T-cell (primary cell): ENCODE data around the gene POPDC3. TPM values are rescaled to one million over a fixed set of nuclear protein-coding genes. Genes with fewer than 3 reads are reported as not detected.

ENCODE experiments used
- ATAC-seq, 4 experiments: fragments of 200-7000 bp in 3 of 4; fragments of 150-1000 bp in 1 of 4; cut with Tn5 transposase; replicated peaks in 1 of 4; 1 replicate in 3 of 4; 2 replicates in 1 of 4; pipeline ENCODE4 v1.10.0; 2021; ENCODE audit warnings: moderate library complexity in 3 of 4, mild to moderate bottlenecking in 2 of 4, moderate number of reproducible peaks in 1 of 4
- CTCF ChIA-PET, 2 donors: fragments of 300-600 bp; sonication (Branson Sonifier 250); formaldehyde crosslinking; loops; one replicate each; lab custom pipeline; 2022; ENCODE audit warnings: antibody characterized with exemption in 2 of 2; lab: Charles Lee
- POLR2A ChIA-PET, 2 donors: fragments of 300-600 bp; sonication (Branson Sonifier 250); formaldehyde crosslinking; loops; one replicate each; lab custom pipeline; 2022; ENCODE audit warnings: antibody characterized with exemption in 2 of 2; lab: Charles Lee
- DNase-seq, 35 experiments: peaks; one replicate each; pipeline versions ENCODE4 v3.0.0 to v3.0.0-alpha.2; 2013 to 2023
- H3K27ac ChIP-seq: one replicate; pipeline ENCODE4 v1.5.1; 2013; ENCODE audit warnings: low read length
- H3K27me3 ChIP-seq, 2 experiments: replicated peaks in 1 of 2; 1 replicate in 1 of 2; 2 replicates in 1 of 2; pipeline versions ENCODE4 v1.6.1 to v1.7.0; 2013; ENCODE audit warnings: low read length in 1 of 2, mixed read lengths in 1 of 2; ENCODE audit not compliant: control insufficient read depth in 2 of 2, insufficient read depth in 2 of 2; ENCODE audit errors: extremely low read depth in 1 of 2
- H3K36me3 ChIP-seq, 2 donors: 1 replicate in 1 of 2; 2 replicates in 1 of 2; pipeline versions ENCODE4 v1.6.1 to v1.7.0; 2013; ENCODE audit warnings: low read length in 1 of 2; ENCODE audit not compliant: control insufficient read depth in 2 of 2, insufficient read depth in 1 of 2; ENCODE audit errors: extremely low read depth in 1 of 2
- H3K4me1 ChIP-seq, 2 experiments: 1 replicate in 1 of 2; 2 replicates in 1 of 2; pipeline versions ENCODE4 v1.6.1 to v1.7.0; 2013; ENCODE audit warnings: low read length in 2 of 2, mixed read lengths in 1 of 2; ENCODE audit not compliant: insufficient read depth in 2 of 2, control insufficient read depth in 1 of 2; ENCODE audit errors: extremely low read depth in 1 of 2
- H3K4me3 ChIP-seq, 2 donors: 1 replicate in 1 of 2; 2 replicates in 1 of 2; pipeline versions ENCODE4 v1.5.1 to v1.7.0; 2013; ENCODE audit warnings: mild to moderate bottlenecking in 2 of 2, low read length in 1 of 2, moderate library complexity in 1 of 2; ENCODE audit not compliant: control insufficient read depth in 1 of 2; ENCODE audit errors: extremely low read depth in 1 of 2
- H3K9me3 ChIP-seq: 2 replicates; pipeline ENCODE4 v1.7.0; 2013
- H3K27ac Mint-ChIP-seq, 2 donors: one replicate each; pipeline ENCODE4 v1.8.0; 2020 to 2021; ENCODE audit warnings: mild to moderate bottlenecking in 2 of 2, mixed read lengths in 2 of 2
- H3K27me3 Mint-ChIP-seq, 2 donors: one replicate each; pipeline ENCODE4 v1.8.0; 2021 to 2022; ENCODE audit warnings: mixed read lengths in 2 of 2
- H3K36me3 Mint-ChIP-seq: one replicate; pipeline ENCODE4 v1.8.0; 2021; ENCODE audit warnings: mixed read lengths
- H3K4me1 Mint-ChIP-seq, 3 donors: one replicate each; pipeline ENCODE4 v1.8.0; 2020 to 2022; ENCODE audit warnings: mixed read lengths in 3 of 3, mild to moderate bottlenecking in 1 of 3
- H3K4me3 Mint-ChIP-seq, 3 donors: one replicate each; pipeline ENCODE4 v1.8.0; 2020 to 2022; ENCODE audit warnings: mild to moderate bottlenecking in 3 of 3, mixed read lengths in 3 of 3, moderate library complexity in 3 of 3
- H3K9me3 Mint-ChIP-seq, 3 donors: one replicate each; pipeline ENCODE4 v1.8.0; 2020 to 2022; ENCODE audit warnings: mixed read lengths in 3 of 3
- WGBS: methylation state at CpG from one replicate; pipeline ENCODE4 v1.1.5; 2013; ENCODE audit warnings: missing lambda C conversion rate; ENCODE audit not compliant: insufficient coverage; 5-methylcytosine and 5-hydroxymethylcytosine counted together
- total RNA-seq, 35 experiments: library from RNA in 6 of 35; stranded (reverse) in 6 of 35; fragments of 120-200 nt in 1 of 35; gene quantifications; one replicate each; pipeline versions ENCODE4 v1.2.1 to v1.2.4 and lab custom pipeline; 2013 to 2026

Gene POPDC3
- total RNA-seq, 5 donors from 2014 or later (not counting 1 experiment from before 2014, with no cell fraction given) = not detected

GRCh38 chr6:105209950-105210706 is 30.3 kb upstream of the POPDC3 start:
- H3K4me1 Mint-ChIP-seq = no peaks in the 10 kb centered on the region
- no peaks in the 10 kb centered on the region for H3K36me3 ChIP-seq
- H3K27me3 Mint-ChIP-seq = peaks cover 13 to 16% of the 10 kb centered on the region in 2 donors
- POLR2A ChIA-PET = no interaction called here
- DNase-seq (no peak), ATAC-seq (no peak)
- H3K4me1 ChIP-seq = no peaks in the 10 kb centered on the region
- CTCF ChIA-PET = no interaction called here
- H3K9me3 ChIP-seq = no peaks in the 10 kb centered on the region
- no peak overlapping the region for H3K4me3 Mint-ChIP-seq
- no peak overlapping the region for H3K27ac ChIP-seq
- H3K4me3 ChIP-seq = no peak overlapping the region
- no peaks in the 10 kb centered on the region for H3K9me3 Mint-ChIP-seq
- no peaks in the 10 kb centered on the region for H3K36me3 Mint-ChIP-seq
- H3K27me3 ChIP-seq = peaks cover 0 to 3% of the 10 kb centered on the region in 2 experiments
- no peak overlapping the region for H3K27ac Mint-ChIP-seq
- WGBS = 83% methylated on average over 1 of the region's 5 CpGs

GRCh38 chr6:105207524-105208269 is 27.9 kb upstream of the POPDC3 start:
- peaks cover 10 to 16% of the 10 kb centered on the region in 2 donors for H3K27me3 Mint-ChIP-seq
- H3K27ac ChIP-seq = no peak overlapping the region
- H3K4me1 ChIP-seq = no peaks in the 10 kb centered on the region
- WGBS = no CpG with 5 or more reads among the region's 6 CpGs
- no peaks in the 10 kb centered on the region for H3K9me3 Mint-ChIP-seq
- POLR2A ChIA-PET = interaction anchor here in 1 of 2 donors (0.6 kb wide), 1 partner anchor 11 kb away, joined by 3 read pairs; no protein-coding TSS in a partner anchor
- no peaks in the 10 kb centered on the region for H3K36me3 Mint-ChIP-seq
- H3K4me3 ChIP-seq = no peak overlapping the region
- no peak for ATAC-seq
- no peaks in the 10 kb centered on the region for H3K9me3 ChIP-seq
- CTCF ChIA-PET = interaction anchor here in 1 of 2 donors (0.6 to 0.7 kb wide), 2 partner anchors 83 to 1363 kb away, joined by 4 to 6 read pairs; no protein-coding TSS in a partner anchor
- no peaks in the 10 kb centered on the region for H3K36me3 ChIP-seq
- H3K4me3 Mint-ChIP-seq = no peak overlapping the region
- H3K27ac Mint-ChIP-seq = no peak overlapping the region
- no peak for DNase-seq
- no peaks in the 10 kb centered on the region for H3K4me1 Mint-ChIP-seq
- H3K27me3 ChIP-seq = peaks cover 0 to 3% of the 10 kb centered on the region in 2 experiments

GRCh38 chr6:105204768-105205167 is 25.0 kb upstream of the POPDC3 start:
- H3K4me3 Mint-ChIP-seq = no peak overlapping the region
- no peak for ATAC-seq
- peaks cover 0 to 3% of the 10 kb centered on the region in 2 experiments for H3K27me3 ChIP-seq
- CTCF ChIA-PET = no interaction called here
- peaks cover 10 to 16% of the 10 kb centered on the region in 2 donors for H3K27me3 Mint-ChIP-seq
- no CpG with 5 or more reads among the region's 4 CpGs for WGBS
- H3K27ac Mint-ChIP-seq = no peak overlapping the region
- no peaks in the 10 kb centered on the region for H3K9me3 ChIP-seq
- no peak overlapping the region for H3K27ac ChIP-seq
- H3K4me3 ChIP-seq = no peak overlapping the region
- H3K36me3 ChIP-seq = no peaks in the 10 kb centered on the region
- POLR2A ChIA-PET = no interaction called here
- H3K4me1 ChIP-seq = no peaks in the 10 kb centered on the region
- no peaks in the 10 kb centered on the region for H3K36me3 Mint-ChIP-seq
- no peaks in the 10 kb centered on the region for H3K9me3 Mint-ChIP-seq
- no peak for DNase-seq
- H3K4me1 Mint-ChIP-seq = no peaks in the 10 kb centered on the region

GRCh38 chr6:105204331-105204730 is 24.5 kb upstream of the POPDC3 start:
- Mint-ChIP-seq H3K4me1 (no peaks in the 10 kb centered on the region), H3K4me3 (no peak overlapping the region), H3K27me3 (peaks cover 10 to 16% of the 10 kb centered on the region in 2 donors), H3K27ac (no peak overlapping the region), H3K9me3 (no peaks in the 10 kb centered on the region), H3K36me3 (no peaks in the 10 kb centered on the region)
- no peak for DNase-seq
- no CpG with 5 or more reads among the region's 1 CpG for WGBS
- ChIA-PET POLR2A (no interaction called here), CTCF (no interaction called here)
- Histone ChIP-seq H3K4me3 (no peak overlapping the region), H3K4me1 (no peaks in the 10 kb centered on the region), H3K27ac (no peak overlapping the region), H3K36me3 (no peaks in the 10 kb centered on the region), H3K9me3 (no peaks in the 10 kb centered on the region), H3K27me3 (peaks cover 0 to 3% of the 10 kb centered on the region in 2 experiments)
- no peak for ATAC-seq

GRCh38 chr6:105202486-105202885 is 22.7 kb upstream of the POPDC3 start:
- H3K27ac Mint-ChIP-seq = no peak overlapping the region
- Histone ChIP-seq H3K4me3 (no peak overlapping the region), H3K27ac (no peak overlapping the region), H3K9me3 (no peaks in the 10 kb centered on the region), H3K36me3 (no peaks in the 10 kb centered on the region), H3K4me1 (no peaks in the 10 kb centered on the region), H3K27me3 (peaks cover 0 to 3% of the 10 kb centered on the region in 2 experiments)
- H3K27me3 Mint-ChIP-seq = peaks cover 9 to 10% of the 10 kb centered on the region in 2 donors
- no peaks in the 10 kb centered on the region for H3K9me3 Mint-ChIP-seq
- H3K4me1 Mint-ChIP-seq = no peaks in the 10 kb centered on the region
- DNase-seq (no peak), ATAC-seq (no peak)
- no peak overlapping the region for H3K4me3 Mint-ChIP-seq
- CTCF ChIA-PET = no interaction called here
- POLR2A ChIA-PET = no interaction called here
- H3K36me3 Mint-ChIP-seq = no peaks in the 10 kb centered on the region
- 29% methylated on average over 1 of the region's 4 CpGs for WGBS

GRCh38 chr6:105200133-105200730 is 20.4 kb upstream of the POPDC3 start:
- no peak for ATAC-seq
- Histone ChIP-seq H3K27me3 (peaks cover 0 to 8% of the 10 kb centered on the region in 2 experiments), H3K9me3 (no peaks in the 10 kb centered on the region), H3K4me1 (no peaks in the 10 kb centered on the region), H3K4me3 (no peak overlapping the region), H3K27ac (no peak overlapping the region), H3K36me3 (no peaks in the 10 kb centered on the region)
- H3K4me3 Mint-ChIP-seq = no peak overlapping the region
- no peaks in the 10 kb centered on the region for H3K4me1 Mint-ChIP-seq
- WGBS = 91% methylated on average over 2 of the region's 6 CpGs
- CTCF ChIA-PET = interaction anchor here in 1 of 2 donors (0.7 kb wide), 1 partner anchor 35 kb away, joined by 4 read pairs; no protein-coding TSS in a partner anchor
- H3K27me3 Mint-ChIP-seq = peaks cover 8 to 11% of the 10 kb centered on the region in 2 donors
- no peaks in the 10 kb centered on the region for H3K36me3 Mint-ChIP-seq
- POLR2A ChIA-PET = no interaction called here
- no peak overlapping the region for H3K27ac Mint-ChIP-seq
- H3K9me3 Mint-ChIP-seq = peaks cover 0 to 3% (median 0%) of the 10 kb centered on the region in 3 donors
- DNase-seq = no peak
